NB4 (cell line): ENCODE data around the gene ZNHIT3.

Source experiments
- MYC ChIP-seq: IDR thresholded peaks from 2 replicates; pipeline ENCODE4 v1.6.1; 2011; ENCODE audit warnings: low read depth, low read length
- POLR2A ChIP-seq: IDR thresholded peaks from 2 replicates; pipeline ENCODE4 v1.6.1; 2011; ENCODE audit warnings: mild to moderate bottlenecking; ENCODE audit not compliant: insufficient read length; ENCODE audit errors: extremely low read depth
- TF ChIP-seq, protein P1 (sequence below): IDR thresholded peaks from one replicate; pipeline ENCODE4 v1.5.1; 2012; ENCODE audit warnings: low read depth, low read length
- TF ChIP-seq, protein P2 (sequence below): IDR thresholded peaks from 2 replicates; pipeline ENCODE4 v1.6.1; 2011; ENCODE audit warnings: low read depth, low read length

DNA sequence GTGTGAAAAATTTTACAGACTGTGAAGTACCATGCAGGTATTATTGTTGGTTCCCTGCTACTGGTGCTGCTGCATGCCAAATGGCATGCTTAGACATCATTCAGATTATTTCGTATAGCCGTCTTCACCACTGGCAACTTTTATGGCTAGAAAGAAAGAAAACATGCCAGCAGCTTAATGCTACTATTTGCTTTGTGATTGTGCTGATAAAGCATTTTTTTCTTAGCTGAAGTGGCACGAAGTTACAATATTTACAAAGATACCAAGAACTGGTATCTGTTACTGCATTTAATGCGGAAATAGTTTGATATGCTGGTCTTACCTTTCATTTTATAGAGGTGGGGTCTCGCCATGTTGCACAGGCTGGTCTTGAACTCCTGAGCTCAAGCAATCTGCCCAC lies 8.2 kb downstream of the ZNHIT3 start:
- TF ChIP-seq, protein P1, sequence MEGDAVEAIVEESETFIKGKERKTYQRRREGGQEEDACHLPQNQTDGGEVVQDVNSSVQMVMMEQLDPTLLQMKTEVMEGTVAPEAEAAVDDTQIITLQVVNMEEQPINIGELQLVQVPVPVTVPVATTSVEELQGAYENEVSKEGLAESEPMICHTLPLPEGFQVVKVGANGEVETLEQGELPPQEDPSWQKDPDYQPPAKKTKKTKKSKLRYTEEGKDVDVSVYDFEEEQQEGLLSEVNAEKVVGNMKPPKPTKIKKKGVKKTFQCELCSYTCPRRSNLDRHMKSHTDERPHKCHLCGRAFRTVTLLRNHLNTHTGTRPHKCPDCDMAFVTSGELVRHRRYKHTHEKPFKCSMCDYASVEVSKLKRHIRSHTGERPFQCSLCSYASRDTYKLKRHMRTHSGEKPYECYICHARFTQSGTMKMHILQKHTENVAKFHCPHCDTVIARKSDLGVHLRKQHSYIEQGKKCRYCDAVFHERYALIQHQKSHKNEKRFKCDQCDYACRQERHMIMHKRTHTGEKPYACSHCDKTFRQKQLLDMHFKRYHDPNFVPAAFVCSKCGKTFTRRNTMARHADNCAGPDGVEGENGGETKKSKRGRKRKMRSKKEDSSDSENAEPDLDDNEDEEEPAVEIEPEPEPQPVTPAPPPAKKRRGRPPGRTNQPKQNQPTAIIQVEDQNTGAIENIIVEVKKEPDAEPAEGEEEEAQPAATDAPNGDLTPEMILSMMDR, result no peak
- no peak for TF ChIP-seq POLR2A
- no peak for TF ChIP-seq MYC
- TF ChIP-seq, protein P2, sequence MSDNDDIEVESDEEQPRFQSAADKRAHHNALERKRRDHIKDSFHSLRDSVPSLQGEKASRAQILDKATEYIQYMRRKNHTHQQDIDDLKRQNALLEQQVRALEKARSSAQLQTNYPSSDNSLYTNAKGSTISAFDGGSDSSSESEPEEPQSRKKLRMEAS, result no peak
